C4-2B (cell line): ENCODE measurements around the gene MTRF1.

ENCODE experiments used
- ZFX ChIP-seq: fragments of 450-650 bp; IDR thresholded peaks from 2 replicates; pipeline ENCODE4 v1.6.1; 2017
- TF ChIP-seq, protein P1 (sequence below): fragments of 450-650 bp; conservative IDR thresholded peaks from 2 replicates; pipeline ENCODE4 v1.5.1; 2017; ENCODE audit warnings: mild to moderate bottlenecking

DNA sequence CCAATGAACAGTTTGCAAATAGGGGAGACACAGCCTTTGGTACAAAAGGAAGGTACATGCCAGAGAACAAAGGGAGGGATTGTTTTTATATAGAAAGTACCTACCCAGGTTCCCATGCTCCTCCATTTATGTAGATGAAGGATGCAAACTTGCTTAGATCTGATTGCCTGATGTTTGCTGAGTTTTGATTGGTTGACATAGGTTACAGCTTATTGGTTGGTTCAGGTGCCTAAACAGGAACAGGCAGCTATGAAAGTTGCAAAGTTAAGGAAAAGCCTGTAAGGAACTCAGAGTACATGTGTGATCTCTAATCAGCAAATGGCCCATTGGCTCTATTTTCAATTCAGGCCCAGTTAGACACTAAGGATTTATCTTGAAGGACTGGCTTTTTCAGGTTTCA is 41.2 kb upstream of the MTRF1 start:
- TF ChIP-seq, protein P1, sequence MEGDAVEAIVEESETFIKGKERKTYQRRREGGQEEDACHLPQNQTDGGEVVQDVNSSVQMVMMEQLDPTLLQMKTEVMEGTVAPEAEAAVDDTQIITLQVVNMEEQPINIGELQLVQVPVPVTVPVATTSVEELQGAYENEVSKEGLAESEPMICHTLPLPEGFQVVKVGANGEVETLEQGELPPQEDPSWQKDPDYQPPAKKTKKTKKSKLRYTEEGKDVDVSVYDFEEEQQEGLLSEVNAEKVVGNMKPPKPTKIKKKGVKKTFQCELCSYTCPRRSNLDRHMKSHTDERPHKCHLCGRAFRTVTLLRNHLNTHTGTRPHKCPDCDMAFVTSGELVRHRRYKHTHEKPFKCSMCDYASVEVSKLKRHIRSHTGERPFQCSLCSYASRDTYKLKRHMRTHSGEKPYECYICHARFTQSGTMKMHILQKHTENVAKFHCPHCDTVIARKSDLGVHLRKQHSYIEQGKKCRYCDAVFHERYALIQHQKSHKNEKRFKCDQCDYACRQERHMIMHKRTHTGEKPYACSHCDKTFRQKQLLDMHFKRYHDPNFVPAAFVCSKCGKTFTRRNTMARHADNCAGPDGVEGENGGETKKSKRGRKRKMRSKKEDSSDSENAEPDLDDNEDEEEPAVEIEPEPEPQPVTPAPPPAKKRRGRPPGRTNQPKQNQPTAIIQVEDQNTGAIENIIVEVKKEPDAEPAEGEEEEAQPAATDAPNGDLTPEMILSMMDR = no peak
- TF ChIP-seq ZFX = no peak
